BLaER1 (cell line): ENCODE results near the gene OR52B6.
"Not testable (repeated sequence)": the region's sequence is repeated elsewhere in the genome, so short reads cannot be mapped to it uniquely, and the experiment has no call there.

Experiments
- H3K27ac ChIP-seq: shearing (Covaris generic); formaldehyde crosslinking; 2 replicates; pipeline ENCODE4 v1.8.1; 2022
- H3K27me3 ChIP-seq: shearing (Covaris generic); formaldehyde crosslinking; 2 replicates; pipeline ENCODE4 v1.8.1; 2022
- H3K36me3 ChIP-seq: shearing (Covaris generic); formaldehyde crosslinking; 2 replicates; pipeline ENCODE4 v1.8.1; 2022
- H3K4me1 ChIP-seq: shearing (Covaris generic); formaldehyde crosslinking; 2 replicates; pipeline ENCODE4 v1.8.1; 2022
- H3K4me2 ChIP-seq: shearing (Covaris generic); formaldehyde crosslinking; 2 replicates; pipeline ENCODE4 v1.8.1; 2022
- H3K4me3 ChIP-seq: shearing (Covaris generic); formaldehyde crosslinking; 2 replicates; pipeline ENCODE4 v1.8.1; 2022
- H3K9ac ChIP-seq: shearing (Covaris generic); formaldehyde crosslinking; 2 replicates; pipeline ENCODE4 v1.8.1; 2022
- H3K9me3 ChIP-seq: shearing (Covaris generic); formaldehyde crosslinking; 2 replicates; pipeline ENCODE4 v1.8.1; 2022
- H4K20me1 ChIP-seq: shearing (Covaris generic); formaldehyde crosslinking; 2 replicates; pipeline ENCODE4 v1.8.1; 2022
- Cebpa-rat ChIP-seq: shearing (Covaris generic); IDR thresholded peaks from 2 replicates; pipeline ENCODE4 v1.8.1; 2022

The OR52B6 gene

GRCh38 chr11:5553343-5553742, 27.3 kb upstream of the OR52B6 start:
- no peak overlapping the region for H3K9ac ChIP-seq
- no peak overlapping the region for H3K4me2 ChIP-seq
- H3K27ac ChIP-seq, result no peak overlapping the region
- H3K9me3 ChIP-seq, result no peaks in the 10 kb centered on the region
- H4K20me1 ChIP-seq, result no peaks in the 10 kb centered on the region
- H3K4me3 ChIP-seq, result no peak overlapping the region
- no peaks in the 10 kb centered on the region for H3K36me3 ChIP-seq
- H3K4me1 ChIP-seq, result peaks cover 6% of the 10 kb centered on the region; the same call in 1 of the 2 replicates
- H3K27me3 ChIP-seq, result no peaks in the 10 kb centered on the region
- no peak for TF ChIP-seq Cebpa-rat

- Histone ChIP-seq H3K27me3 (no peaks in the 10 kb centered on the region), H3K4me3 (no peak overlapping the region), H3K4me1 (peaks cover 6% of the 10 kb centered on the region; the same call in 1 of the 2 replicates), H3K27ac (no peak overlapping the region), H3K9me3 (no peaks in the 10 kb centered on the region), H3K36me3 (no peaks in the 10 kb centered on the region), H3K9ac (no peak overlapping the region), H3K4me2 (no peak overlapping the region), H4K20me1 (no peaks in the 10 kb centered on the region)
- TF ChIP-seq Cebpa-rat, result no peak
These were observed 24.0 kb upstream of the OR52B6 start for GRCh38 chr11:5556596-5557188.

GRCh38 chr11:5557751-5558150, 22.9 kb upstream of the OR52B6 start:
- H3K4me1 ChIP-seq, result peaks cover 6% of the 10 kb centered on the region; the same call in 1 of the 2 replicates
- no peak overlapping the region for H3K4me2 ChIP-seq
- no peak overlapping the region for H3K27ac ChIP-seq
- no peak overlapping the region for H3K9ac ChIP-seq
- H3K36me3 ChIP-seq, result no peaks in the 10 kb centered on the region
- no peaks in the 10 kb centered on the region for H4K20me1 ChIP-seq
- no peaks in the 10 kb centered on the region for H3K9me3 ChIP-seq
- TF ChIP-seq Cebpa-rat, result no peak
- no peak overlapping the region for H3K4me3 ChIP-seq
- no peaks in the 10 kb centered on the region for H3K27me3 ChIP-seq

GRCh38 chr11:5564259-5565019, 16.2 kb upstream of the OR52B6 start:
- Histone ChIP-seq H4K20me1 (no peaks in the 10 kb centered on the region), H3K9ac (no peak overlapping the region), H3K4me2 (no peak overlapping the region), H3K4me3 (no peak overlapping the region), H3K36me3 (no peaks in the 10 kb centered on the region), H3K27me3 (no peaks in the 10 kb centered on the region), H3K27ac (no peak overlapping the region), H3K4me1 (peaks cover 3% of the 10 kb centered on the region; the same call in 1 of the 2 replicates), H3K9me3 (peaks cover 4% of the 10 kb centered on the region)
- no peak for TF ChIP-seq Cebpa-rat

GRCh38 chr11:5574654-5575053, 6.0 kb upstream of the OR52B6 start:
- Histone ChIP-seq H3K4me2 (no peak overlapping the region), H3K4me1 (no peaks in the 10 kb centered on the region), H3K36me3 (no peaks in the 10 kb centered on the region), H4K20me1 (no peaks in the 10 kb centered on the region), H3K27ac (no peak overlapping the region), H3K4me3 (no peak overlapping the region), H3K27me3 (no peaks in the 10 kb centered on the region), H3K9ac (no peak overlapping the region), H3K9me3 (no peaks in the 10 kb centered on the region)
- TF ChIP-seq Cebpa-rat, result no peak

GRCh38 chr11:5575152-5575551, 5.5 kb upstream of the OR52B6 start:
- Histone ChIP-seq H3K4me2 (no peak overlapping the region), H3K36me3 (no peaks in the 10 kb centered on the region), H3K27me3 (no peaks in the 10 kb centered on the region), H3K27ac (no peak overlapping the region), H3K9me3 (no peaks in the 10 kb centered on the region), H3K4me1 (no peaks in the 10 kb centered on the region), H3K9ac (no peak overlapping the region), H4K20me1 (no peaks in the 10 kb centered on the region), H3K4me3 (no peak overlapping the region)
- TF ChIP-seq Cebpa-rat, result no peak

- Histone ChIP-seq H3K27ac (no peak overlapping the region), H4K20me1 (no peaks in the 10 kb centered on the region), H3K4me3 (no peak overlapping the region), H3K36me3 (no peaks in the 10 kb centered on the region), H3K27me3 (no peaks in the 10 kb centered on the region), H3K9ac (no peak overlapping the region), H3K4me1 (no peaks in the 10 kb centered on the region), H3K4me2 (no peak overlapping the region), H3K9me3 (no peaks in the 10 kb centered on the region)
- no peak for TF ChIP-seq Cebpa-rat
These were observed 3.6 kb upstream of the OR52B6 start for GRCh38 chr11:5577101-5577500.

GRCh38 chr11:5581014-5581413, 337 bp downstream of the OR52B6 start:
- no peak for TF ChIP-seq Cebpa-rat

GRCh38 chr11:5584458-5584857, 3.8 kb downstream of the OR52B6 start:
- not testable (repeated sequence) for H3K4me2 ChIP-seq, H3K4me1 ChIP-seq, H3K9ac ChIP-seq, H3K36me3 ChIP-seq, H3K4me3 ChIP-seq, H3K27ac ChIP-seq, H3K9me3 ChIP-seq, H4K20me1 ChIP-seq, H3K27me3 ChIP-seq

More at GRCh38 chr11:5581014-5581413, 337 bp downstream of the OR52B6 start:
- Histone ChIP-seq H3K9me3 (no peaks in the 10 kb centered on the region), H3K9ac (no peak overlapping the region), H3K4me2 (no peak overlapping the region), H3K27ac (no peak overlapping the region), H3K4me3 (no peak overlapping the region), H3K27me3 (no peaks in the 10 kb centered on the region), H4K20me1 (no peaks in the 10 kb centered on the region), H3K4me1 (no peaks in the 10 kb centered on the region), H3K36me3 (no peaks in the 10 kb centered on the region)

GRCh38 chr11:5589906-5590305, 9.2 kb downstream of the OR52B6 start:
- not testable (repeated sequence) for H3K4me1 ChIP-seq, H4K20me1 ChIP-seq, H3K27me3 ChIP-seq, H3K36me3 ChIP-seq, H3K4me2 ChIP-seq, H3K9ac ChIP-seq, H3K27ac ChIP-seq, H3K4me3 ChIP-seq
- peaks cover 18% of the 10 kb centered on the region for H3K9me3 ChIP-seq

- Histone ChIP-seq H3K4me3 (no peak overlapping the region), H4K20me1 (no peaks in the 10 kb centered on the region), H3K27me3 (no peaks in the 10 kb centered on the region), H3K9me3 (peaks cover 18% of the 10 kb centered on the region), H3K36me3 (no peaks in the 10 kb centered on the region), H3K9ac (no peak overlapping the region), H3K27ac (no peak overlapping the region), H3K4me2 (no peak overlapping the region), H3K4me1 (peaks cover 7% of the 10 kb centered on the region; the same call in 1 of the 2 replicates)
- no peak for TF ChIP-seq Cebpa-rat
These were observed 10.9 kb downstream of the OR52B6 start for GRCh38 chr11:5591613-5592012.
